Measurements from ENCODE around the gene EARS2.

- TF ChIP-seq PREB (CRISPR knock-in tag; IDR thresholded peaks at IDR 0.05; ENCODE audit: borderline replicate concordance) (no peak), CTCF (IDR thresholded peaks at IDR 0.05) (no peak)
Observed at GRCh38 chr16:23567602-23568001, 10.5 kb upstream of the EARS2 start.

Data from WTC11 (cell line).